Measurements from ENCODE around the gene FAM209B.

The FAM209B gene

GRCh38 chr20:56581701-56582100 lies 48.7 kb downstream of the FAM209B start:
- no peaks in the 10 kb centered on the region for H3K4me1 ChIP-seq

DNA sequence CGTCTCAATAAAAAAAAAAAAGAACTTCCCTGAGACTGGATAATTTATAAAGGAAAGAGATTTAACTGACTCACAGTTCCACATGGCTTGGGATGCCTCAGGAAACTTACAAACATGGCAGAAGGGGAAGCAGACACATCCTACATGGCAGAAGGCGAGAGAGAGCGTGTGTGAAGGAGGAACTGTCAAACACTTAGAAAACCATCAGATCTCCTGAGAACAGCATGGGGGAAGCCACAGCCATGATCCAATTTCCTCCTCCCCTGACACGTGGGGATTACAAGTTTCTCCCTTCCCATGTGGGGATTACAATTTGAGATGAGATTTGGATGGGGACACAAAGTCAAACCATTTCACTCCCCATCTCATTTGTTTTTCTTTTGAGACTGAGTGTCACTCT lies 49.5 kb downstream of the FAM209B start:
- no peak overlapping the region for H3K4me3 ChIP-seq (ENCODE audit: low read depth, low read length)
- TF ChIP-seq, protein P1, sequence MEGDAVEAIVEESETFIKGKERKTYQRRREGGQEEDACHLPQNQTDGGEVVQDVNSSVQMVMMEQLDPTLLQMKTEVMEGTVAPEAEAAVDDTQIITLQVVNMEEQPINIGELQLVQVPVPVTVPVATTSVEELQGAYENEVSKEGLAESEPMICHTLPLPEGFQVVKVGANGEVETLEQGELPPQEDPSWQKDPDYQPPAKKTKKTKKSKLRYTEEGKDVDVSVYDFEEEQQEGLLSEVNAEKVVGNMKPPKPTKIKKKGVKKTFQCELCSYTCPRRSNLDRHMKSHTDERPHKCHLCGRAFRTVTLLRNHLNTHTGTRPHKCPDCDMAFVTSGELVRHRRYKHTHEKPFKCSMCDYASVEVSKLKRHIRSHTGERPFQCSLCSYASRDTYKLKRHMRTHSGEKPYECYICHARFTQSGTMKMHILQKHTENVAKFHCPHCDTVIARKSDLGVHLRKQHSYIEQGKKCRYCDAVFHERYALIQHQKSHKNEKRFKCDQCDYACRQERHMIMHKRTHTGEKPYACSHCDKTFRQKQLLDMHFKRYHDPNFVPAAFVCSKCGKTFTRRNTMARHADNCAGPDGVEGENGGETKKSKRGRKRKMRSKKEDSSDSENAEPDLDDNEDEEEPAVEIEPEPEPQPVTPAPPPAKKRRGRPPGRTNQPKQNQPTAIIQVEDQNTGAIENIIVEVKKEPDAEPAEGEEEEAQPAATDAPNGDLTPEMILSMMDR (IDR thresholded peaks at IDR 0.05): no peak
- no peaks in the 10 kb centered on the region for H3K4me1 ChIP-seq
- no peak overlapping the region for H3K4me2 ChIP-seq (ENCODE audit: low read length)
- no peak overlapping the region for H3K9ac ChIP-seq
- no peaks in the 10 kb centered on the region for H3K27me3 ChIP-seq (ENCODE audit: control insufficient read depth, insufficient read depth, low read length)
- H3K79me2 ChIP-seq: no peaks in the 10 kb centered on the region
- H3K9me3 ChIP-seq (ENCODE audit: control insufficient read depth, low read length): no peaks in the 10 kb centered on the region
- no peaks in the 10 kb centered on the region for H3K36me3 ChIP-seq (ENCODE audit: control insufficient read depth, insufficient read depth, low read length)
- H3K27ac ChIP-seq: no peak overlapping the region
- no peak overlapping the region for H2AFZ ChIP-seq

More at GRCh38 chr20:56581701-56582100, 48.7 kb downstream of the FAM209B start:
- H3K27me3 ChIP-seq (ENCODE audit: control insufficient read depth, insufficient read depth, low read length): no peaks in the 10 kb centered on the region
- no peaks in the 10 kb centered on the region for H3K9me3 ChIP-seq (ENCODE audit: control insufficient read depth, low read length)
- no peaks in the 10 kb centered on the region for H3K36me3 ChIP-seq (ENCODE audit: control insufficient read depth, insufficient read depth, low read length)
- TF ChIP-seq, protein P1 (IDR thresholded peaks at IDR 0.05): no peak
- H3K4me2 ChIP-seq (ENCODE audit: low read length): no peak overlapping the region
- no peaks in the 10 kb centered on the region for H3K79me2 ChIP-seq
- H2AFZ ChIP-seq: no peak overlapping the region
- H3K27ac ChIP-seq: no peak overlapping the region
- no peak overlapping the region for H3K9ac ChIP-seq
- no peak overlapping the region for H3K4me3 ChIP-seq (ENCODE audit: low read depth, low read length)

DNA sequence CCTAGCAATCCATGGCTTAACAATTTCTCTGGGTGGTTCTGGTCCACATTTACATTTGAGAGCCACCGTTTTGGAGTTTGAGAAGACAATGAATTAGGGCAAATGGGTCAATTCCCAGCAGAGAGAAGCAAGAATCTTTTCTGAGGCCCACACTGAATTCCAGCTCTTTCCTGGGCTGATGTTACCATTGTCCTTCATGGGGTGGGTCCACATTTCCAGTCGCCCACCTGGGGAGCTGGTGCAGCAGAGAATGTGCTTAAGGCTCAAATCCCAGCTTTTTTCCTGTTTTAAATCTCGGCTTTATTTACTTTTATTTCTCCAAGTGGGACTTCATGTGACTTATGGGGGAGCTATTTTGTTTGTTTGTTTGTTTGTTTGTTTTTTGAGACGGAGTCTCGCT lies 51.9 kb downstream of the FAM209B start:
- H3K4me3 ChIP-seq (ENCODE audit: low read depth, low read length): no peak overlapping the region
- no peaks in the 10 kb centered on the region for H3K27me3 ChIP-seq (ENCODE audit: control insufficient read depth, insufficient read depth, low read length)
- H3K9me3 ChIP-seq (ENCODE audit: control insufficient read depth, low read length): no peaks in the 10 kb centered on the region

More for the DNA sequence above, 51.9 kb downstream of the FAM209B start:
- H3K4me2 ChIP-seq (ENCODE audit: low read length): no peak overlapping the region
- no peak overlapping the region for H3K9ac ChIP-seq
- H3K27ac ChIP-seq: no peak overlapping the region
- no peaks in the 10 kb centered on the region for H3K36me3 ChIP-seq (ENCODE audit: control insufficient read depth, insufficient read depth, low read length)
- no peak overlapping the region for H2AFZ ChIP-seq
- TF ChIP-seq, protein P1 (IDR thresholded peaks at IDR 0.05): no peak
- H3K4me1 ChIP-seq: no peaks in the 10 kb centered on the region
- H3K79me2 ChIP-seq: no peaks in the 10 kb centered on the region

All from parathyroid adenoma (tissue), 2 donors.